NOMO-1 treated with dmso at 0.1 percent for 144 hours (cell line): ENCODE results near the gene MRPS18A.
"Not testable (repeated sequence)": the region's sequence is repeated elsewhere in the genome, so short reads cannot be mapped to it uniquely, and the experiment has no call there.

Experiments
- DNase-seq: peaks from one replicate; lab custom pipeline; 2025; ENCODE audit not compliant: unreplicated experiment; lab: John Stamatoyannopoulos, UW

Gene MRPS18A

DNA sequence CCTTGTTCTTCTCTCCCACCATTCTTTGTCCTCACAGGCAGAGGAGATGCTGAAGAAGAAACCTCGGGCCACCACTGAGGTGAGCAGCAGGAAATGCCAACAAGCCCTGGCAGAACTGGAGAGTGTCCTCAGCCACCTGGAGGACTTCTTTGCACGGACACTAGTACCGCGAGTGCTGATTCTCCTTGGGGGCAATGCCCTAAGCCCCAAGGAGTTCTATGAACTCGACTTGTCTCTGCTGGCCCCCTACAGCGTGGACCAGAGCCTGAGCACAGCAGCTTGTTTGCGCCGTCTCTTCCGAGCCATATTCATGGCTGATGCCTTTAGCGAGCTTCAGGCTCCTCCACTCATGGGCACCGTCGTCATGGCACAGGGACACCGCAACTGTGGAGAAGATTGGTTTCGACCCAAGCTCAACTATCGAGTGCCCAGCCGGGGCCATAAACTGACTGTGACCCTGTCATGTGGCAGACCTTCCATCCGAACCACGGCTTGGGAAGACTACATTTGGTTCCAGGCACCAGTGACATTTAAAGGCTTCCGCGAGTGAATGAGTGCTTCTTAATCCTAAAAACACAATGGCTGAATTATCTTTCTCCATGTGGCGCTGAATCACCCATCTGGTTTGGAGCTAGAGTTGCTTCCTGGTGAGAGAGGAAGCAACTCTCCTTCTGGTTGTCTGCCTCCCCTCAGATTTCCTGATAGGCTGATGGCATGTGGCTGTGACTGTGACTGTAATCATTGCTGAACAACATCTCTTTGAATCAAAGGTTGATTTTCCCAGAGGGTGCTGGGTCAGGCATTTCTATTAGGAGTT, 47.4 kb downstream of the MRPS18A start:
- DNase-seq: no peak

- DNase-seq: no peak
Observed at GRCh38 chr6:43636308-43636659, 51.3 kb downstream of the MRPS18A start.

- peak; percentile 55 for DNase-seq
Observed at GRCh38 chr6:43635387-43636307, 51.9 kb downstream of the MRPS18A start, which contains the start of gene MAD2L1BP. Gene MAD2L1BP, plus strand, starts transcription at chr6:43635840. Its CDS starts 36 bp downstream, at chr6:43635876.

- no peak for DNase-seq
Observed at GRCh38 chr6:43634702-43635303, 52.8 kb downstream of the MRPS18A start.

DNA sequence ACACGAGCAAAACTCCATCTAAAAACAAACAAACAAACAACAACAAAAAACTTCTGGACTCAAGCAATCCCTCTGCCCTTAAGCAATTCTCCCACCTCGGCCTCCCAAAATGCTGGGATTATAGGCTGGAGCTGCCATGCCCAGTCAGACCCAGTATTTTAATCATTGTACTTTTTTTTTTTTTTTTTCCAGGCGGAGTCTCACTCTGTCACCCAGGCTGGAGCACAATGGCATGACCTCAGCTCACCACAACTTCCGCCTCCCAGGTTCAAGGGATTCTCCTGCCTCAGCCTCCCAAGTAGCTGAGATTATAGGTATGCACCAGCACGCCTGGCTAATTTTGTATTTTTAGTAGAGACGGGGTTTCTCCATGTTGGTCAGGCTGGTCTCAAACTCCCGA, 54.6 kb downstream of the MRPS18A start:
- not testable (repeated sequence) for DNase-seq

DNA sequence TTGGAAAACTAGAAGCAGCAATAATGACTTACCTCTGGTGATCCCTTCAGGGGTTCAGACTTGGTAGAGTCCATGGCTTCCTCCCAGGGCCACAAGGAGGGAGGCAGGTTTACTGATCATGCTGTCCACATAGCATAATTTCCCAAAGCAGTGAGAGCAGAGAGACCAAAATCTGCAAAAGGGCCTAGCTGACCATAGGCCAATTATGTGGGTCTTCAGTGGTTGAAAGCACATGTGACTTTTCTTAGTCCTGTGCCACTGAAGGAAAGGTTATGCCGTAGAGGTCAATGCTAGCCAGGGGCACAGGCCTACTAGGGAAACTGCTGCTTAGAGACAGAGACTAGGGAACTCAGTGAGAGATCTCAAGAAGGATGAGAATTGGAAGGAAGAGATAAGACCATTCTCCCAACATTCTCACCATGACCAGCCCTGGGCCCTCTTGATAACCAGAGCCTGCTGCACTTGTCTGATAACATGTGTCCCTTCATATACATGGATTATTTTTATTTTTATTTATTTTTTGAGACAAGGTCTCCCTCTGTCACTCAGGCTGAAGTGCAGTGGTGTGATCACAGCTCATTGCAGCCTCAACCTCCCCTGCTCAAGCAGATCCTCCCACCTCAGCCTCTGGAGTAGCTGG, 56.5 kb downstream of the MRPS18A start:
- no peak for DNase-seq

GRCh38 chr6:43629505-43630300, 57.9 kb downstream of the MRPS18A start:
- peak; percentile 96 for DNase-seq

- DNase-seq: peak; percentile 98
Observed at GRCh38 chr6:43629104-43629504, 58.5 kb downstream of the MRPS18A start, which contains the start of gene GTPBP2. Gene GTPBP2, minus strand, starts transcription at chr6:43629264. Its CDS starts 102 bp downstream, at chr6:43629162.

DNA sequence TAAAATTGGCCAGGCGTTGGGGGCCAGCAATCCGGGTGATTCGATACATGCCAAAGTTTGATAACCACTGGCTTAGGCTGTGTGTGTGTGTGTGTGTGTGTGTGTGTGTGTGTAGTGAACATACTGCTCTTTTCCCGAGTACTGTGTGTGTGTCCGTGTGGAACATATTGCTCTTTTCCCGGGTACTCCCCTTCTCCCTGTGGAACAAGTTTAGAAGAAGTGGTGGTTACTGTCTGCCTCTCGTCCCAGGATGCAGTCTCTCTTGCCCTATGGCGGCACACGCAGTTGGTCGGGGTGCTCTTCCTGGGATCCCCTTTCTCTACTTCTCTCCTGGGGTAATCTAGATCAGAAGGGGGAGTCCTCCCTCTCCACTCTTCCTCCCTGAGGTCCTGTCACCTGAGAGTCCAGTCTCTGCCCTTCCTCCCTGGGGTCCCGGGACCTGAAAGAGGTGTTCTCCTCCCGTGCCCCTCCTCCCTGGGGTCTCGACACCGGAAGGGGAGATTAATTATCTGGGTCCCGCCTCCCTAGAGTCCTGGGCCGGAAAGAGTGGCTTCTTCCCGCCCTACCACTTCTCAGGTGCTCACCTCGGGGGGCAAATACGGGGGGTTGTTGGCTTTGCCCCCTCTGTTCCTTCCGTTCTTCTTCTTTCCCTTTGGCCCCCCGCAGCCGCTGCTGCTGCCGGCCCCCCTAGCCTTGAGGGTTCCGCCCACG, 59.0 kb downstream of the MRPS18A start:
- no peak for DNase-seq

GRCh38 chr6:43627008-43627825, 60.4 kb downstream of the MRPS18A start:
- DNase-seq: peak; percentile 10

- DNase-seq: no peak
Observed at GRCh38 chr6:43625393-43625992, 62.1 kb downstream of the MRPS18A start.

GRCh38 chr6:43624786-43625288, 62.8 kb downstream of the MRPS18A start:
- no peak for DNase-seq

GRCh38 chr6:43623880-43624785, 63.5 kb downstream of the MRPS18A start:
- DNase-seq: no peak

GRCh38 chr6:43622541-43622940, 65.0 kb downstream of the MRPS18A start:
- DNase-seq: no peak

DNA sequence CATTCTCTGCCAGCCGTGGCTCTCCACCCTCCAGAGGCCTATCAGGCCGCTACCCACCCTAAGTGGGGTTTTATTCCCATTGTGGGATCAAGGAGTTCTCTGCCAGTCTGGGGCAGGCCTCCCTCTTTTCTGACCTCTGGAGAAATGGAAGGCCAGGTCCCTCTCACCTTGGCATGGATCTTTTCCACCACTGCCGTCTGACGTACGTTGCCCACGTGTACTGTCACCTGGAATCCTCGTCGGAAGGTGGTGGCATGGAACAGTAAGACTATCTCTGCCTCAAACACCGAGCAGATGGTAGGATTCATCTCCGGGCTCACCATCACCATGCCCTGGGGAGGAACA, 65.8 kb downstream of the MRPS18A start:
- DNase-seq: no peak
